Nephron (organoid): ENCODE results near the gene TTLL5.
A peak's percentile ranks its signal among the peaks of the same experiment; 100 is the strongest.
"Not testable (repeated sequence)": the region's sequence is repeated elsewhere in the genome, so short reads cannot be mapped to it uniquely, and the experiment has no call there.

Experiments used
- H3K27ac Mint-ChIP-seq, 3 experiments: 2 replicates each; pipeline ENCODE4 v1.8.0; 2020; ENCODE audit warnings: mixed read lengths in 3 of 3, mild to moderate bottlenecking in 2 of 3, moderate library complexity in 1 of 3
- H3K27me3 Mint-ChIP-seq: 2 replicates; pipeline ENCODE4 v1.8.0; 2021; ENCODE audit warnings: low read depth, mild to moderate bottlenecking, moderate library complexity, mixed read lengths
- H3K36me3 Mint-ChIP-seq: 2 replicates; pipeline ENCODE4 v1.8.0; 2020; ENCODE audit warnings: low read depth, mixed read lengths
- H3K4me1 Mint-ChIP-seq: 2 replicates; pipeline ENCODE4 v1.8.0; 2020; ENCODE audit warnings: mixed read lengths
- H3K4me3 Mint-ChIP-seq, 3 experiments: 2 replicates each; pipeline ENCODE4 v1.8.0; 2020; ENCODE audit warnings: mild to moderate bottlenecking in 3 of 3, mixed read lengths in 3 of 3, moderate library complexity in 2 of 3
- H3K9me3 Mint-ChIP-seq: 2 replicates; pipeline ENCODE4 v1.8.0; 2020; ENCODE audit warnings: mixed read lengths
- CTCF ChIP-seq, 3 experiments: fragments of 200-600 bp; sonication (generic); IDR thresholded peaks; one replicate each; pipeline ENCODE4 v1.5.0; 2021; ENCODE audit warnings: antibody characterized with exemption in 3 of 3; ENCODE audit not compliant: unreplicated experiment in 3 of 3

Gene TTLL5

GRCh38 chr14:75917322-75917945 is 256.4 kb downstream of the TTLL5 start:
- Mint-ChIP-seq H3K27me3 (no peaks in the 10 kb centered on the region), H3K4me1 (peaks cover 11% of the 10 kb centered on the region), H3K4me3 (no peak overlapping the region), H3K9me3 (peaks cover 11% of the 10 kb centered on the region), H3K36me3 (peaks cover 20% of the 10 kb centered on the region), H3K27ac (peak overlapping the region in 1 of 3 experiments; percentile 50)
- no peak for TF ChIP-seq CTCF (IDR thresholded peaks at IDR 0.05; ENCODE audit: unreplicated experiment in 3 of 3)

- Mint-ChIP-seq H3K27me3 (no peaks in the 10 kb centered on the region), H3K36me3 (peaks cover 25% of the 10 kb centered on the region), H3K9me3 (peaks cover 14% of the 10 kb centered on the region), H3K27ac (no peak overlapping the region), H3K4me3 (no peak overlapping the region), H3K4me1 (peaks cover 11% of the 10 kb centered on the region)
- TF ChIP-seq CTCF (IDR thresholded peaks at IDR 0.05; ENCODE audit: unreplicated experiment in 3 of 3) = no peak
These were observed 256.9 kb downstream of the TTLL5 start for GRCh38 chr14:75917946-75918335.

GRCh38 chr14:75920421-75920820 is 259.4 kb downstream of the TTLL5 start:
- not testable (repeated sequence) for H3K4me3 Mint-ChIP-seq, H3K27me3 Mint-ChIP-seq, H3K4me1 Mint-ChIP-seq, H3K27ac Mint-ChIP-seq
- peaks cover 24% of the 10 kb centered on the region for H3K9me3 Mint-ChIP-seq
- H3K36me3 Mint-ChIP-seq = peaks cover 42% of the 10 kb centered on the region

GRCh38 chr14:75925141-75925840 is 264.2 kb downstream of the TTLL5 start:
- H3K27ac Mint-ChIP-seq, H3K4me3 Mint-ChIP-seq, H3K27me3 Mint-ChIP-seq: not testable (repeated sequence)
- H3K36me3 Mint-ChIP-seq = peaks cover 42% of the 10 kb centered on the region
- peaks cover 27% of the 10 kb centered on the region for H3K9me3 Mint-ChIP-seq
- H3K4me1 Mint-ChIP-seq = peaks cover 23% of the 10 kb centered on the region

GRCh38 chr14:75926431-75927115 is 265.5 kb downstream of the TTLL5 start:
- no peak overlapping the region for H3K4me3 Mint-ChIP-seq
- H3K36me3 Mint-ChIP-seq = peaks cover 32% of the 10 kb centered on the region
- TF ChIP-seq CTCF (IDR thresholded peaks at IDR 0.05; ENCODE audit: unreplicated experiment in 3 of 3) = no peak
- H3K4me1 Mint-ChIP-seq = peaks cover 33% of the 10 kb centered on the region
- peaks cover 25% of the 10 kb centered on the region for H3K9me3 Mint-ChIP-seq
- peak overlapping the region in 1 of 3 experiments; percentile 4 for H3K27ac Mint-ChIP-seq
- H3K27me3 Mint-ChIP-seq = no peaks in the 10 kb centered on the region

- no peak for TF ChIP-seq CTCF (IDR thresholded peaks at IDR 0.05; ENCODE audit: unreplicated experiment in 3 of 3)
These were observed 266.6 kb downstream of the TTLL5 start for GRCh38 chr14:75927564-75928087.

More at GRCh38 chr14:75927564-75928087, 266.6 kb downstream of the TTLL5 start:
- no peaks in the 10 kb centered on the region for H3K27me3 Mint-ChIP-seq
- H3K27ac Mint-ChIP-seq = peak overlapping the region in 2 of 3 experiments; percentile 53 to 90
- no peak overlapping the region for H3K4me3 Mint-ChIP-seq
- peaks cover 14% of the 10 kb centered on the region for H3K9me3 Mint-ChIP-seq
- H3K4me1 Mint-ChIP-seq = peaks cover 37% of the 10 kb centered on the region
- peaks cover 25% of the 10 kb centered on the region for H3K36me3 Mint-ChIP-seq
